Daoy (cell line): ENCODE results near the gene RAP2B. TPM values are rescaled to one million over a fixed set of nuclear protein-coding genes. Genes with fewer than 3 reads are reported as not detected.

Experiments used
- DNase-seq: peaks from one replicate; pipeline ENCODE4 v3.0.0-alpha.2; 2015; ENCODE audit warnings: low read depth
- total RNA-seq: library from RNA; depleted of rRNA; stranded (reverse); fragments of >200 nt; shearing (Covaris generic); gene quantifications from 2 replicates; pipeline ENCODE4 v1.2.3, GENCODE V29; 2014

RAP2B gene
- total RNA-seq, 1 experiment from 2014 or later = 12.2 TPM

DNA sequence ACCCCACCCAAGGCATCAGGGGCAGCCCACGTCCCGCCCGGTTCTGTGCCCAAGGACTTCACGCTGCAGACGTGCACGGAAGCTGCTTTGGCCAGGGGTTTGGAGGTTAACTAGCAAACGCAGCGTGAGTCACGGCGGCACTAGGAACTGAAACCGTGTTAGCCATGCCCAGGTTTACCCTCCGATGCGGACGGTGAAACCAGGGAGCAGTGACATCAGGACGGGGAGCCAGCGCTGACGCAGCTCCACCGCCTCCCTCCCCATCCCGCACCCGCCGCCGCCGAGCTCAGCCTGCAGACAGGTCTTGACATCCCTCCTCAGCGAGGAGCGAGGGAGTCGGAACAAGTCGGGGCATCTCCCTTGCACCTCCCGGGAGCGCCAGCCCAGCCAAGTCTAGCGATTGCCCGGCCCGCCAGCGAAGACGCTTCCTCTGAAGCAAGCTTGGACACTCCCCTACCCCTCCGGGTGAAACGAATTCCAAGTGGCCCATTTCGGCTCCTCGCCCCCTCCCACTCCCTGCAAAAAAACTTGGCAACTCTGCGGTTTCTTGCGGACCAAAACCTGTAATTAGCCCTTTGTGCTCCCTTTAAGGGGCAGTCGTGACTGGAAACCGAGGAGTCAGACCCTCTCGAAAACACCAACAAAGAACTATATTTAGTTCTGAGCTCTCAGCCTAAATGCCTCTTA is 1.4 kb upstream of the RAP2B start:
- DNase-seq = peak; percentile 87

DNA sequence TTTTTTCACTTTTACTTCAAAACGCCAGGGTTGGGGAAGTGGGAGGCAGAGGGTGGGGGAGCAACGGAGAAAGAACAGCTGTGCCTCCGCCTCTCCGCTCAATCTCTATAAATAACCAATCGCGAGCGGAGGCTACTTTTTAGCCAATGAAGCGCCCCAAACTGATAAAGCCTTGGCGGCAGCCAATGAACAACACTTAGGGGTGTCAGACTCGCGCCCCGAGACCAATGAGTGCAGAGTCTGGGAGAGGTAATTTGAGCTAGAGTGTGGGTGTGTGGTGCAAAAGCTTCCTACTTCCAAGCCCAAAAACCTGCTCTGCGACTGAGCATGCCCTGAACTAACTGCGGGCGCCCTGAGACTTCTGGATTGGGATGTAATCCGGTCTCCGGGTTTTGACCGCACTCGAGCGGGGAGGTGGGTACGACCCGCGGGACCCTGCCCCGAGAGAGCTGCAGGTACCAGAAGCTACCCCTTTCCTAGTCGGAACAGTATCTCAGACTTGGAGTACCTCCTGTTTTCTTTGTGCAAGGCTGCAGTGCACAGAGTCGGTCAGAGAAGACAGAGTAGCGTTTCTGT is 800 bp upstream of the RAP2B start:
- peak; percentile 99 for DNase-seq

DNA sequence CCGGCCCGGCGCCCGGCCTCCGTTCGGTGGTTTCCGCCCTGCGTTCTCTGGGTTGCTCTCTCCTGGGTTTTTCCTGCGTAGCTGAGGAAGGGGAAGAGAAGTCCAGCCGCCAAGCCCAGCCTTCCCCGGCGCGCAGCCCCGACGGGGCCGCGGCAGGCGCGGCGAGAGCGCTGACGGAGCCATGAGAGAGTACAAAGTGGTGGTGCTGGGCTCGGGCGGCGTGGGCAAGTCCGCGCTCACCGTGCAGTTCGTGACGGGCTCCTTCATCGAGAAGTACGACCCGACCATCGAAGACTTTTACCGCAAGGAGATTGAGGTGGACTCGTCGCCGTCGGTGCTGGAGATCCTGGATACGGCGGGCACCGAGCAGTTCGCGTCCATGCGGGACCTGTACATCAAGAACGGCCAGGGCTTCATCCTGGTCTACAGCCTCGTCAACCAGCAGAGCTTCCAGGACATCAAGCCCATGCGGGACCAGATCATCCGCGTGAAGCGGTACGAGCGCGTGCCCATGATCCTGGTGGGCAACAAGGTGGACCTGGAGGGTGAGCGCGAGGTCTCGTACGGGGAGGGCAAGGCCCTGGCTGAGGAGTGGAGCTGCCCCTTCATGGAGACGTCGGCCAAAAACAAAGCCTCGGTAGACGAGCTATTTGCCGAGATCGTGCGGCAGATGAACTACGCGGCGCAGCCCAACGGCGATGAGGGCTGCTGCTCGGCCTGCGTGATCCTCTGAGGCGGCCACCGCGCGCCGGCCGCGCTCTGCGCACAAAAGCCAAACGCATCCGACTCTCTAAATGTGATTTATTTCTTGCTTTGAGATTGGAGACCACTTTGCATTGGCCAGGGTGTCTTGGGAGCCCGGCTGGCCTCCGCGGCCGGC is 727 bp downstream of the RAP2B start:
- peak; percentile 56 for DNase-seq

DNA sequence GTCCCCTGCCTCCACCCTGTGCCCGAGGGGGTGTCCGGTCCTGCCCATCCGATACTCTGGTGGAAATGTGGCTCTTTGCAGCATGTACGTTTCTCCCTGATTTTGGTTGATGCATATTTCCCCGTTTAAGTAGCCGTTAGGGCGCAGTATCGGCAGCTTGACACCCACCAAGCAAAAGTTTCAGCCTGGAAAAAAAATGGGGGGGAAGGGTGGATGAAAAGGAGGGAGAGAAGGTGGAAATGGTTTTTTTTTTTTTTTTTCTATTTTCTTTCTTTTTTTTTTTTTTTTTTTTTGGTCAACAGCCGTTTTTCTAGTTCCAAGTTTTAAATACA is 1.3 kb downstream of the RAP2B start:
- DNase-seq = no peak

DNA sequence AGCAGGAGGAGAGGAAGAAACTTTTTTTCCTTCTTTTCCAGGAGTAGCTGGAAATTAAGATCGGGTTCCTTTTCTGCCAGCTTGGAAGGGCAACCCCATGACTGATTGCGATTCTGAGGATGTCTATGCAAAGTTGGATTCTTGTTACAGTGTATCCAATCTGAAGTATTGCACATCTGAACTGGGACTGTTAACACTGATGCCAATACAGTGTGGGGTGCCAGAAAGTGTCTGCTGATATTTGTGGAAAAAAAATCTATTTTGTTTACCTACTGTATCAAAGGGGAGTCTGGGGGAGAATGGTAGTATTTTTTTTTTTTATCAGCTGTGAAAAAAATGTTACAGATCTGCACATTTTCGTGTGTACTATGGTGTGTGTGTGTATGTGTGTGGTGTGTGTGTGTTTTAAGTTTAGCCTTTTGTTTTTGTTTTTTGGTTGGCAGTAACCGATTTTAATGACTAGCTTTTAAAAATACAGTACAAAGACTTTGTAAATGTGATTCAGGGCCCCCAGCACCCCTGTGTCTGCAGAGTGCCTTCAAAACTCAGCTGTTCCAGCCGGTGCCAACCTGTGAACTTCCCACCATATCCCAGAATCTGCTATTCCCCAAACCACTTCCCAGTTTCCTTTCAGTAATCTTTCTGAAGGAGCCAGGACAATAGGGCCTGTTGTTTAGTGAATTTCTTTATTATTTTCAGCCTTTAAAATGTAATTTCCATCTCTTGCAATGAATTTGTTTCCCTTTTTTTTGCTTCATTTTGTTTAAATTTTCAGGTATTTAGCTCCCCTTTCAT is 1.9 kb downstream of the RAP2B start:
- DNase-seq = no peak

DNA sequence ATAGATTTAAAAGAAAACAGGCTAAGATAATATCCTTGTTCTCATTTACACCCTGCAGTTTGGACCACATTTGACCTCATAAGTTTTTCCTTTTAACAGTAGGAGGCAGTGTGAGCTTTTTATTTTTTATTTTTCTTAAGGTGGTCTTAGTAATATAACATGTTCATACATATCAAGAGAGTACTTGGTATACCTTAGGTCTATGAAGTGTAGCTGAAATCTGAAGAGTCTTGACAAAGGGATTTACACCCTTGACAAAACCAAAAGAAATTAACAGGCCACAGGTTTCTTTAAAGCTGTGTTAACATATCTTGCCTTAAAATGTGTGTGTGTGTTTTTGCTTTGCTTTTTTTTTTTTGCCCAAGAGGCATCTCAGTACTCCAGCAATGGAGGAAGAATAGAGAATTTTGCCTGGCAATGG is 3.2 kb downstream of the RAP2B start:
- no peak for DNase-seq

DNA sequence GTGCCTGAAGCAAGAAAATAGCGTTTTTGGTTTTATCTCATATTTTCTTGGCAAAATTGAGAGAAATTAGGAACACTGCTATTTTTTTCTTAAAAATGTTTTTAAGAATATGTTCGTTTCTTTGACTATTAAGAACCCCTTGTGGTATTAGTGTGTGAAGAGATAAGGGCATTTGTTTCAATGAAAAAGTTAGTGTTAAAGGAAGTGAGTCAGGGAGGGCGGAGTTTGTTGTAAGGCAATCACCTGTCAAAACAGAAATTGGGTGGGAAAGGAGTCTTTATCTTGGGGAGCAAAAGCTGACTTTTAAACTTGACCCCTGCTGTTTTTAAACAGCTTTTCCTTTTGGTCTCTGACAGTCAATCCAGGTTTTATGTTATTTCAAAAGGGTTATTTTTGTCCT is 4.2 kb downstream of the RAP2B start:
- peak; percentile 61 for DNase-seq

DNA sequence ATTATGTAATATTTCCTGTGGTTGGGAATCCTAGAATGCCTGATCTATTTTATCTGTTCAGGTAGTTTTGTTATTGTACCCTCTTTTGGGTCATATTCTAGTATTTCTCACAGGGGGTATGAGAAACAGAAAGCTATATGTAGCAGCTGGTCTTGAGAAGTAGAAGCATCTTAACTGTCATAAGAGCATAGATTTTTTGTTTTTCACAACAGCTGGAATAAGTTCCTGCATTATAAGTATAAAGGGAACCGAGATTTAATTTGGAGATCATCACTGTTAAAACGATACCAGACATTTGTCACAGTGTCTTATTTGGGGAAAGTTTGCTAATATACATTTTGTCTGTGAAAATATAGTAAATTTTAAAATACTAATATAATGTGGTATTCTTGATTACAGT is 4.8 kb downstream of the RAP2B start:
- no peak for DNase-seq

DNA sequence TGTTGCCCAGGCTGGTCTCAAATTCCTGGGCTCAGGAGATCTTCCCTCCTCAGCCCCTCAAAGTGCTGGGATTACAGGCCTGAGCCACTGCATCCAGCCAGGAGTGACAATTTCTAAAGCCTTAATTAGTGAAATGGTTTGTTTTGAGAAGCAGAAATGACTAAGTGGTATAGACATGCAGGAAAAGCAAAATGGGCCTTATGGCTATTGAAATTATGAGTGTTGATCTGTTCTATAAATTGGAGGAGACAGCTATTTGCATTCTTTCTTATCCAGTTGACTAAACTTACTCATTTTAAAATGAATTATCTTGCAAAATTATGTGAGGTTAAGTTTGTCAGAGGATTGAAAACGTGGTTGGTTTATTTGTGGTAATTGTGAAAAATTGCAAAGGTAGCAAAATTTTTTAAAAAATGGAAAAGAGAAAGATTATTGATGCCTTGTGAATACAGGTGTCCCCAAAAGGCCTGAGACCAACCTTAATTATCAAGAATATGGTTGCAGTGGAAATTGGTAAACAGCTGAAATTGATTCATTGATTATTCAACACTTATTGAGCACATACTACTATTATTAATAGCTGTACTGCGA is 7.9 kb downstream of the RAP2B start:
- DNase-seq = no peak

DNA sequence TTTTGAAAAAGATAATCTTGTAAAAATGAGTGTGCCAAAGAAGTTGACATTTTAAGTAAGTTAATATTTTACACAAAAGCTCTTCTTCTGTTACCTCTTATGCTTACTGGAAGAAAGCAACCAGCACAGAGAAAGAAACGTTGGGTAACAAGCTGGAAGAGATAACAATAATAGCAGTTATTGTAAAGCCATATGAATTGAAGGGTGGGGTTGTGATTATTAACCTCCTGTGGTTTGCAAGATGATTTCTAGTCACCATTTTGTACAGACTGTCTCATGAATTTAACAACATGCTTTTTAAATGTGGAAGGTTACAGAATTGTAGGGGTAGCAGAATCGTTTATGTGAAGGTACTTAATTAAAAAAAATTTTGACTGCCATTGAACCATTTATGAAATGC is 9.2 kb downstream of the RAP2B start:
- DNase-seq = no peak

DNA sequence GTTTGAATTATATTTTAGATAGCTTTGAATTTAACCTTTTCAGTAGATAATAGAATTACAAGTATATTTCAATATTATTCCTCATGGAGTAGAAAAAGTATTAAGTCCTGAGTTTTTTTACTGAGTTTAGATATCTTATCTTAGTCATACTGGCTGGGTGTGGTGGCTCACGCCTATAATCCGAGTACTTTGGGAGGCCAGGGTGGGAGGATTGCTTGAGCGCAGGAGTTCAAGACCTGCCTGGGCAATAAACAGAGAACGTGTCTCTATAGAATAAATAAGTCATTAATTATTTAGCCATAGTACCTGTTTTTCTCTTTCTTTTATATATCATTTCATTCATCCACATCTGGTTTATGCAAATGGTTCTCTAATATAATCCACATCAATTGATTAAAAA is 9.9 kb downstream of the RAP2B start:
- DNase-seq = no peak

DNA sequence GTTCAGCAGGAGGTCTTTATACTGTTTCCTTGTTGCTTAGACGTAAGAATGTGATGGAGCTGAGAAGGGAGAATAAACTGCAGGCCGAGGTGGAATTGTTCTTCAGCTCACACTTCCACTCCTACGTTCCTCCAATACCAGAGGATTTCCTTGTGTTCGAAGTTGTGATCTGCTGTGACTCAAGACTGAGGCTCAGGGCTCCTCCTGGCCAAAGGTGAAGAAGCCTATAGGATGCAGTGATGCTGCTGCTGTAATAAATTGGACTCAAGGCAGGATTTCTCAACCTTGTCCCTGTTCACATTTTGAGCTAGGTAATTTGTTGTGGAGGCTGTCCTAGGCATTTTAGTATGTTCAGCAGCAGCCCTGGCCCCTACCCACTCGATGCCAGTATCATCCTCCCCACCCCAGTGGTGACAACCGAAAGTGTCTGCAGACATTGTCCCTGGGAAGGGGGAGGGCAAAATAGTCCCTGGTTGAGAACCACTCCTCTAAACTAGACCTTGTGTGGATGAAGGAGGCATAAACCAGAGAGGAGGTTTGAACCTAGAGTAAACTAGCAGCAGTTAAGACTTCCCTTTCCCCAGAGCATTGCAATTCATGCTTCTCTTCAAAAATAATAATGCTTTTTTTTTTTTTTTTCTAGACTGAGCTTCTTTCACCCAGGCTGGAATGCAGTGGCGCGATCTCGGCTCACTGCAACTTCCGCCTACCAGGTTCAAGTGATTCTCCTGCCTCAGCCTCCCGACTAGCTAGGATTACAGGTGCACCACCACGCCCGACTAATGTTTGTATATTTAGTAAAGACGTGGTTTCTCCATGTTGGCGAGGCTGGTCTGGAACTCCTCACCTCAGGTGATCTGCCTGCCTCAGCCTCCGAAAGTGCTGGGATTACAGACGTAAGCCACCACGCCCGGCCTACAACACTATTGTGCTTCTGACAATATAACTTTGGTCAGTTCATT is 11.1 kb downstream of the RAP2B start:
- no peak for DNase-seq

DNA sequence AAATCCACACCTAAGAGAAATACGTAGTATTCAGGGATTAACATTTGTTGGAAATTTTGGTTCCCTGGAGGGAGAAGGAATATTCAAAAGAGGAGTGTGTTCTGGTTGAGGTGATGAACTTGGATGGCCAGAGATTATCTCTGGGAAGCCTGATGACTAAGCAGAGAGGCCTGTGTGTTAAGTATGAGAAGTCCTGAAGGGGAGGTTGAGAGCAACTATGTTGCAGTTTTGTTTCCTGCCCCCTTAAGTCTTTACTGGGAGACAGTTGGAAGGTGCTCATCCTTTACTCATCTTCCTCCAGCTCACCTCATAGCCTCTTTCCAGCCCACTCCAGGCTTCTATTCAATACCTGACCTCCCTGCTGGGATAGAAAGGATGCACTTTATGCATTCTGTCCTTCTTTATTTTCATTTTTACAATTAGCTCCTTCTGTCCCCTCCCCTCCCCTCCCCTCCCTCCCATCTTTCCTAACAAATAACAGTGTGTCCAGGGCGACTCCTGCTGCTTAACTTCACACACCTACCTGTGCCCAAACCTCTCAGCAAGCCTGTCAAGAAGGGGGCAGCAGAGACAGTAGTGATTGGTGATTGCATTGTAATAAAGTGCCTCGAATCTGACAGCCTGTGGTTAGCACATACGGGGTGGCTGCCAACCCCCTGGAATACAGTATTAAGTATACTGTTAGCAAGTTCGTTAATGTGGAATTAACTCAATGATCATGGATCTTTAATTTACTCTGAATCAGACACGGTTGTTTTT is 11.9 kb downstream of the RAP2B start:
- DNase-seq = peak; percentile 13

DNA sequence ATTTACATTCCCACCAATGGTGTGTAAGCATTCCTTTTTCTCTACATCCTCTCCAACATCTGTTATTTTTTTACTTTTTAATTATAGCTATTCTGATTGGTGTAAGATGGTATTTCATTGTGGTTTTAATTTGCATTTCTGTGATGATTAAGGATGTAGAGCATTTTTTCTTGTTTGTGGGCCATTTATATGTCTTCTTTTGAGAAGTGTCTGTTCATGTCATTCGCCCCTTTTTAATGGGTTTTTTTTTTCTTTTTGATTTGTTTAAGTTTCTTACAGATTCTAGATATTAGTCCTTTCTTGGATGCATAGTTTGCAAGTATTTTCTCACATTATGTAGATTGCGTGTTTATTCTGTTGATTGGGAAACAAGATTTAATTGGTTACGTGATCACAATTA is 14.2 kb downstream of the RAP2B start:
- no peak for DNase-seq

DNA sequence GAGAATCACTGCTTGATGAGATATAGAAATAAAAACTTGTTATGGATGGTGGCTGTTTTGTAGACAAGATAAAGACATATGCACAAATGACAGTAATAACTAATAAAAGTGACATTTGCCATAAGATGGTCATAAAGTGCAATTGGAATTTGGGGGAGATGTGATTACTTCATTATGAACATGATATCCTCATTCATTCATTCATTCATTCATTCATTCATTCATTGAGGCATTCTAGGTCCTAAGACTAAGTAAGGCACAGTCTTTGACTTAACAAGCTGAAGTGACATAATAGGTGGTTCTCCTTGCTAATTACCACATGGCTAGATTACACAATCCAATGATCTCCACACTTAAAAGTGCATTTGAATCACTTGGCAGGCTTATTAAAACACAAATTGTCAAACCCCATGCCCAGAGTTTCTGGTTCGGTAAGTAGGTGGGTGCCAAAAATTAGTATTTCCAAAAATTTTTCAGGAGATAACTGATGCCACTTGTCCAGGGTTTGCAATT is 18.9 kb downstream of the RAP2B start:
- DNase-seq = no peak

DNA sequence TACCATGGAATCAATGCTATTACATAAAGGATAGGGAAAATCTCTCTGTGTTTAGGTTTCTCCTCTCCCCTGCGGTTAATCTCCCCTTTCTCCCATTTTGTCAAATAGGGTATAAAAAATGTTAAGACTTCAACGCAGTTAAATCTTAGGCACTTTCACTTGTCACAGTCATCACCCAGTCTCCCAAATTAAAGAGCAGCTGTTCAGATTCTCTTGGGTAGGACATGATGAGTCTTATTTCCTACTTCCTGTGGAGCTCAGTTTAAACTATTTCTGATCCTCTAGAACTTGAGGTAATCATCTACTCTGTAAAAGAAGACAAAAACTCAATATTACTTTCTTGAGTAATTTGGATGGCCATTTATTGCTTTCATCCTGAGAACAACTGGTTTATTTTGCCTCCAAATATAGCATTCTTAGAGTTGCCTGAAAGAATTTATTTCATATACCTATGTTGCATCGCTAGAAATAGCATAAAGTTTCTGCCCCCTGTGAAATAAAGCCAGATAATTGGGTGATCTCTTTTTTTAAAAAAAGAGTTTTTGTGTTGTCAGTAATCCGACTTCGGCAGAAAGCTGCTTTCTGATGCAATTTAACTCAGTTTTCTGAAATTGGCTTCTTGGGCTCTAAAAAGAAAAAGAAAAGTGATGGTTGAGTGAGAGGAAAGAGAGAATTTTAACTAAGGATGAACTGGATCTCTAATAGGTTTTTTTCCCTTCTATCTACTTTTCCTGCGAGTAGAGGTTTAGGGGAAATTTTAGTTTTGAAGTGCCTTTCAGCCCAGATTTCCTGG is 20.7 kb downstream of the RAP2B start:
- no peak for DNase-seq

DNA sequence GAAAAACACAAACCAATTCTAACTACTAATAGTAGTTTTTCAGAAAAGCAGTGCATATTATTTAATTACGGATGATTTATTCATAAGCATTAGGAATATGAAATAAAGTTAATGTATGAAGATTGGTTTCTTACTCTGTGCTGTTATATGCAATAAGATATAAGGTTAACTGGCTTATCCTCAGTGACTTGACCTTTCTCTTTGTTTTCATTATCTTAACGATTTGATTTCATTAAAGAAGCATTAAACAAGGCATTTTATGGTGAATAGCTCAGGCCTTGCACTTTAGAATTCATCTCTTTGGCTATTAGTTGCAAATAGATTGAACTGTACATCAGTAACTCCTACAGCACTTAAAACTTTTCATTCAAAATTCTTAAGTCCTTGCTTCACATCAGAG is 28.9 kb downstream of the RAP2B start:
- no peak for DNase-seq

DNA sequence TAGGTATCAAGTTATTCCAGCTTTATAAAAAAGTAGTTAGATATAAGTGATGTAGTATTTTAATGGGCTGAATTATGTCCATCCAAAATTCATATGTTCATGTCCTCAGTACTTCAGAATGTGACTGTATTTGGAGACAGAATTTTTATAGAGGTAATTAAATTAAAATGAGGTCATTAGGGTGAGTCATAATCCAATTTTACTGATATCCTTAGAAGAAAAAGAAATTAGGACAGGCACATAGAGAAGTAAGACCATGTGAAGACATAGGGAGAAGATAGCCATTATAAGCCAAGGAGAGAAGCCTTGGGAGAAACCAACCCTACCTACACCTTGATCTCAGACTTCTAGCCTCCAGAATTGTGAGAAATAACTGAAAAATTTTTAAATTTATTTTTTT is 30.3 kb downstream of the RAP2B start:
- no peak for DNase-seq
